Measurements from ENCODE around the gene MAP3K2. TPM values are rescaled to one million over a fixed set of nuclear protein-coding genes. Genes with fewer than 3 reads are reported as not detected.
A peak's percentile ranks its signal among the peaks of the same experiment; 100 is the strongest.

Gene MAP3K2
- total RNA-seq, 1 donor from 2014 or later = 34.5 TPM

DNA sequence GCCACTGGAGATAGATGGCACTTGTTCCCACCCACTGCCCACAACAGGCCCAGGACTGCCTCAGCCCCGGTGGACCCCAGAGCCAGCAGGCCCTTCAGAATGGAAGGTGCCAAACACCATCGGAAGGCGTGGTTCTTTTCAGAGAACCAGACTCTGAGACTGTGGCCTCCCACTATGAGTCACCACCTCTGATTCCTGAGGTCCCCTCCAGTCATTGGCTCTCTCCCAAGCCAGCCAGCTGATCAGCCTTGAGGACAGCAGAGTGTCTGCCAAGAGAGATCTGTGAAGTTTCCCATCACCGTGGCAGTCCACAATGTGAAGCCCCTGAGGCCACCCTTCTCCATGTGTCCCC is 10.4 kb upstream of the MAP3K2 start:
- Mint-ChIP-seq H3K27me3 (peaks cover 14% of the 10 kb centered on the region), H3K9me3 (ENCODE audit: low read depth) (peaks cover 9% of the 10 kb centered on the region), H3K4me1 (ENCODE audit: low read depth) (peaks cover 6% of the 10 kb centered on the region), H3K27ac (peak overlapping the region; percentile 20), H3K4me3 (ENCODE audit: low read depth) (no peak overlapping the region), H3K36me3 (ENCODE audit: insufficient read depth) (peaks cover 2% of the 10 kb centered on the region)
- no peak for DNase-seq (ENCODE audit: low spot score, unreplicated experiment)
- TF ChIP-seq, protein P1, sequence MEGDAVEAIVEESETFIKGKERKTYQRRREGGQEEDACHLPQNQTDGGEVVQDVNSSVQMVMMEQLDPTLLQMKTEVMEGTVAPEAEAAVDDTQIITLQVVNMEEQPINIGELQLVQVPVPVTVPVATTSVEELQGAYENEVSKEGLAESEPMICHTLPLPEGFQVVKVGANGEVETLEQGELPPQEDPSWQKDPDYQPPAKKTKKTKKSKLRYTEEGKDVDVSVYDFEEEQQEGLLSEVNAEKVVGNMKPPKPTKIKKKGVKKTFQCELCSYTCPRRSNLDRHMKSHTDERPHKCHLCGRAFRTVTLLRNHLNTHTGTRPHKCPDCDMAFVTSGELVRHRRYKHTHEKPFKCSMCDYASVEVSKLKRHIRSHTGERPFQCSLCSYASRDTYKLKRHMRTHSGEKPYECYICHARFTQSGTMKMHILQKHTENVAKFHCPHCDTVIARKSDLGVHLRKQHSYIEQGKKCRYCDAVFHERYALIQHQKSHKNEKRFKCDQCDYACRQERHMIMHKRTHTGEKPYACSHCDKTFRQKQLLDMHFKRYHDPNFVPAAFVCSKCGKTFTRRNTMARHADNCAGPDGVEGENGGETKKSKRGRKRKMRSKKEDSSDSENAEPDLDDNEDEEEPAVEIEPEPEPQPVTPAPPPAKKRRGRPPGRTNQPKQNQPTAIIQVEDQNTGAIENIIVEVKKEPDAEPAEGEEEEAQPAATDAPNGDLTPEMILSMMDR (IDR thresholded peaks at IDR 0.05; ENCODE audit: unreplicated experiment) = no peak

DNA sequence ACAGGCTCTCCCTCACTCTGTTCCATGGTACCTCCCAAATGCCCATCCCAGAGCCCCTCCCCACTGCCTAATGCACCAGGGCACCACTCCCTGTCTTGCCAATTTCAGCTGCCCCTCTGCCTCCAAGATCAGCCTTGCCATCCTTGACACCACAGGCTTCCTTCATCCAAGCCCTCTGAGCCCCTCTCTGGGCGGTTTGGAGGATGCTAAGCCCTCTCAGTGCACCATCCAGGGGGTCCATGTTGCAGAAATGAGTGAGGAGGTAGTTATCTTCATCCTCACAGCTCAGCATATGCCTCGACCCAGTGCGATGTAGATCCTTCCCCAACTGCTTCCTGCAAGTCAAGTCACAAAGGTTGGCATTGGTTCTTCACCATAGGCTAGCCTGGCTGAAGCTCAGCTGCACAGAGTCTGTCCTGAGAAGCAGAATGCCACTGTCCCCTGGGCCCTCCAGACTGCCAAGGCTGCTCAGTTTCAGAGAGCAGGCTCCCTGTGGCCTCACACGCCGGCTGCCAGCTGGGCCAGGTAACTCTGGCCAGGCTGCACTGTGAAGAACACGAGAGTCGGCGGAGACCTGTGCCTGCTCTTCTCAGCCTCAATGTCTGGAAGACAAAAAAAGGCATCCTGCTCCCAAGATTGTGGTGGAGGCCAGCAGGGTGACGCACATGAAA is 9.9 kb upstream of the MAP3K2 start:
- H3K27me3 Mint-ChIP-seq = peaks cover 14% of the 10 kb centered on the region
- H3K9me3 Mint-ChIP-seq (ENCODE audit: low read depth) = peaks cover 9% of the 10 kb centered on the region
- TF ChIP-seq, protein P1 (IDR thresholded peaks at IDR 0.05; ENCODE audit: unreplicated experiment) = no peak
- H3K36me3 Mint-ChIP-seq (ENCODE audit: insufficient read depth) = peaks cover 2% of the 10 kb centered on the region
- peaks cover 6% of the 10 kb centered on the region for H3K4me1 Mint-ChIP-seq (ENCODE audit: low read depth)
- DNase-seq (ENCODE audit: low spot score, unreplicated experiment) = no peak
- no peak overlapping the region for H3K4me3 Mint-ChIP-seq (ENCODE audit: low read depth)
- H3K27ac Mint-ChIP-seq = no peak overlapping the region

DNA sequence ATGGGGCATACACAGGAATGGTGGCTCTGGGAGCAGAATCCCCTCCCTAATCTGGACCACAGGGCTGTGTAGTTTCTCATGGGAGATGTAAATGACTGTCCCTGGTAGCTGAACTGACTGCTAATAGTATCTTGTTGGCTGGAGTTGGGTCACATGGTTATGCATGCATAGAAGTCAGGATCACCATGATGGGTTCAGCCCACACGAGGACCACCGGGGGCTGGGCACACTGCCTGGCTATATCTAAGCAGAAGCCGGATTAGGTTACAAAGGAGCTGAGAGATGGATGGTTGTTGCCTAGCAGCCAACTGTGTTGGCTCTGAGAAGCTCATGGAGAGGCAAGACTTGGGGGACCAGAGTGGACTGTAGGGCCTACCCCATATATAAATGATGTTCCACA is 6.7 kb upstream of the MAP3K2 start:
- H3K4me3 Mint-ChIP-seq (ENCODE audit: low read depth) = no peak overlapping the region
- TF ChIP-seq, protein P1 (IDR thresholded peaks at IDR 0.05; ENCODE audit: unreplicated experiment) = no peak
- no peak for DNase-seq (ENCODE audit: low spot score, unreplicated experiment)
- peaks cover 4% of the 10 kb centered on the region for H3K27me3 Mint-ChIP-seq
- H3K27ac Mint-ChIP-seq = no peak overlapping the region
- peaks cover 2% of the 10 kb centered on the region for H3K36me3 Mint-ChIP-seq (ENCODE audit: insufficient read depth)
- no peaks in the 10 kb centered on the region for H3K4me1 Mint-ChIP-seq (ENCODE audit: low read depth)
- peaks cover 9% of the 10 kb centered on the region for H3K9me3 Mint-ChIP-seq (ENCODE audit: low read depth)

DNA sequence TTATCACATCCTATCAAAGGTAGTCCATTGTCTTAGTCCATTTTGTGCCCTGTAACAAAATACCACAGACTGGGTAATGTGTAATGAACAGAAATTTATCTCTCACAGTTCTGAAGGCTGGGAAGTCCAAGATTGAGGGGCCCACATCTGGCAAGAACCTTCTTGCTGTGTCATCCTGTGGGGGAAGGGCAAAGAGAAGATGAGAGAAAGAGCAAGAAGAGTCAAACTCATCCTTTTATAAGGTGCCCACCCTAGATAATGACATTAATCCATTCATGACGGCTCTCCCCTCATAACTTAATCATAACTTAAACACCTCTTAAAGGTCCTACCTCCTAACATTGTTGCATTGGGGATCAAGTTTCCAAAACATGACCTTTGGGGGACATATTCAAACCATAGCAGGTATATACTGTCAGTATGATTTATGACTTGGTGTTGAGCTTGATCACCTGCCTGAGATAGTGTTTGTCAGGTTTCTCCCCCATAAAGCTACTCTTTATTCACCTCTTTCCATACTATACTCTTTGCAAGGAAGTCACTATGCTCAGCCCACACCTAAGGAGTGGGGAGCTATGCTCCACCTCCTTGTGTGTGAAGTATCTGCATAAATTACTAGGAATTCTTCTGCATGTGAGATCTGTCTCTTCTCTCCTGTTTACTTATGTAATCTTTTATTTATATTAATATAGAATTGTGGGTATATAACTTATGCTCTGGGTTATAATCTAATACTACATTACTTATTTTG is 5.2 kb upstream of the MAP3K2 start:
- H3K4me1 Mint-ChIP-seq (ENCODE audit: low read depth) = peaks cover 8% of the 10 kb centered on the region
- H3K27ac Mint-ChIP-seq = no peak overlapping the region
- TF ChIP-seq, protein P1 (IDR thresholded peaks at IDR 0.05; ENCODE audit: unreplicated experiment) = no peak

DNA sequence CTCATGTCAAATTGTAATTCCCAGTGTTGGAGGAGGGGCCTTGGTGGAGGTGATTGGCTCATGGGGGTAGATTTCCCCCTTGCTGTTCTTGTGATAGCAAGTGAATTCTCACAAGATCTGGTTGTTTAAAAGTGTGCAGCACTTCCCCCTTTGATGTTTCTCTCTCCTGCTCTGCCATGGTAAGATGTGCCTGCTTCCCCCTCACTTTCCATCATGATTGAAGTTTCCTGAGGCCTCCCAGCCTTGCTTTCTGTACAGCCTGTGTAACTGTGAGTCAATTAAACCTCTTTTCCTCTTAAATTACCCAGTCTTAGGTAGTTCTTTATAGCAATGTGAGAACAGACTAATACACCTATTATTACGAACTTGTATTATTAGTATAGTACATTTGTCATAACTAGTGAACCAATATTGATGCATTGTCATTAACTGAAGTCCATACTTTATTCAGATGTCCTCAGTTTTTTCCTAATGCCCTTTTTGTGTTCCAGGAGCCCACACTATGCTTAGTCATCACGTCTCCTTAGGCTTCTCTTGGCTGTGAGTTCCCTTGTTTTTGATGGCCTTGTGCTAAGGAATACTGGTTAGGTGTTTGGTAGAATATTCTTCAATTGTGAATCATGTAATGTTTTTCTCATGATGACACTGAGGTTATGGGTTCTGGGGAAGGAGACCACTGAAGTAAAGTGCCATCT is 4.5 kb upstream of the MAP3K2 start:
- Mint-ChIP-seq H3K9me3 (ENCODE audit: low read depth) (peaks cover 9% of the 10 kb centered on the region), H3K27ac (no peak overlapping the region), H3K27me3 (no peaks in the 10 kb centered on the region), H3K4me1 (ENCODE audit: low read depth) (peaks cover 8% of the 10 kb centered on the region), H3K36me3 (ENCODE audit: insufficient read depth) (peaks cover 2% of the 10 kb centered on the region), H3K4me3 (ENCODE audit: low read depth) (no peak overlapping the region)
- TF ChIP-seq, protein P1 (IDR thresholded peaks at IDR 0.05; ENCODE audit: unreplicated experiment) = no peak
- no peak for DNase-seq (ENCODE audit: low spot score, unreplicated experiment)

More for the DNA sequence above, 5.2 kb upstream of the MAP3K2 start:
- H3K27me3 Mint-ChIP-seq = no peaks in the 10 kb centered on the region
- peaks cover 2% of the 10 kb centered on the region for H3K36me3 Mint-ChIP-seq (ENCODE audit: insufficient read depth)
- DNase-seq (ENCODE audit: low spot score, unreplicated experiment) = no peak
- no peak overlapping the region for H3K4me3 Mint-ChIP-seq (ENCODE audit: low read depth)
- H3K9me3 Mint-ChIP-seq (ENCODE audit: low read depth) = peaks cover 9% of the 10 kb centered on the region
